ENCODE data around the gene CIDEC.
"Not testable (repeated sequence)": the region's sequence is repeated elsewhere in the genome, so short reads cannot be mapped to it uniquely, and the experiment has no call there.

The CIDEC gene

DNA sequence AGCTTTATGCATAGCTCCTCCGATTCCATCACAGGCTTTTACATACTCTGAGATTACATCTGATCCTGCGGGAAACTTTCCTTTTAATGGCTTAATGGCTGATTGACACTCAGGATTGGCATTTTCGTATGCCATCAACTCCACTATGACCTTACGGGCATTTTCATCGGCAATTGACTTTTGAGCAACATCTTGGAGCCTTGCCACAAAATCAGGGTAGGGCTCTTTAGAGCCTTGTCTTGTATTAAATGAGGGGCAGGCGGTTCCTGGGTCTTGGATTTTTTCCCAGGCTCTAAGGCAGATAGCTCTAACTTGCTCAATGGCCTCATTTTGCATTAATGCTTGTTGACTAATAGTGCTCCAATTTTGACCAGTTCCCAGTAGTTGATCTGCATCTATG is 28.1 kb downstream of the CIDEC start:
- H3K4me3 ChIP-seq (ENCODE audit: low read length); H3K36me3 ChIP-seq (ENCODE audit: insufficient read depth, low read depth, low read length); H3K27me3 ChIP-seq (ENCODE audit: insufficient read depth, low read length); H3K9ac ChIP-seq (ENCODE audit: low read depth, low read length); H3K9me3 ChIP-seq (ENCODE audit: insufficient read depth, low read depth, low read length); H3K27ac ChIP-seq (ENCODE audit: low read length); H3K4me1 ChIP-seq (ENCODE audit: insufficient read depth, low read length): not testable (repeated sequence)

DNA sequence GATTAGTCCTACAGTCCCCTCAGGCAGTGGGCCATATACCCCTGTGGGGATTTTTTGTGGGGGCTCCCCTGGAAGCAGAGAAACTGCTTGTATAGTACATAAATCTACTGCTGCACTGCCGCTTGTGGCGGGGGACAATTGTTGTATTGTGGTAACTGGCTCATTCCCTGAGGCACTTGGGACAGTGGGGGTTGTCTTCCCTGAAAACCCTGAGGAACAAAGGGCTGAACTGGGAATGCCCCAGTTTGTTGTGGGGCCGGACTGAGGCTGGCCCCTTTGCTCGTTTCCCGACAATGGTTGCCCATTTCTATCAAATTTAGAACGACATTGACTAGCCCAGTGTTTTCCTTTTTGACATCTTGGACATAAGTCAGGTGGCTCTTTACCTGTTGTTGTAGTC is 28.7 kb downstream of the CIDEC start:
- H3K4me1 ChIP-seq (ENCODE audit: insufficient read depth, low read length); H3K9me3 ChIP-seq (ENCODE audit: insufficient read depth, low read depth, low read length); H3K27me3 ChIP-seq (ENCODE audit: insufficient read depth, low read length); H3K36me3 ChIP-seq (ENCODE audit: insufficient read depth, low read depth, low read length); H3K27ac ChIP-seq (ENCODE audit: low read length); H3K4me3 ChIP-seq (ENCODE audit: low read length); H3K9ac ChIP-seq (ENCODE audit: low read depth, low read length): not testable (repeated sequence)

DNA sequence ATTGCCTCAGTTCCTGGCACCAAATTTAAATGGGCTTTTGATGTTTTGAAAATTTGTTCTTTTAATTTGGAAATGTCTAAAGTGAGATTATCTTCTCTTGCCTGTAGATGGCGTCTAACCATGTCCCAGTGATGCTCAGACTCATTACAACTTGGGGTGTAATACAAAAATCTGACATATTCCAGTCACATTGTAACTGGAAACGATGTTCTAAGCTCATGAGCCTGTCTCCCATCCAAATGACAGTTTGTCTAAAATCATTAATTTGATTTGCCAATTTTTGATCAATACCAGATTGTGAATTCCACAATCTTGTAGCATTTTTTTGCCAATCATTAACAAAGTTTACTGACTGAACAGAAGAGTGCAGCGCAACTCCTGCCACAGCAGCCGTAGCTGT is 31.2 kb downstream of the CIDEC start:
- H3K36me3 ChIP-seq (ENCODE audit: insufficient read depth, low read depth, low read length); H3K27me3 ChIP-seq (ENCODE audit: insufficient read depth, low read length); H3K9ac ChIP-seq (ENCODE audit: low read depth, low read length); H3K9me3 ChIP-seq (ENCODE audit: insufficient read depth, low read depth, low read length); H3K4me3 ChIP-seq (ENCODE audit: low read length); H3K4me1 ChIP-seq (ENCODE audit: insufficient read depth, low read length); H3K27ac ChIP-seq (ENCODE audit: low read length): not testable (repeated sequence)

- H3K36me3 ChIP-seq (ENCODE audit: insufficient read depth, low read depth, low read length); H3K27ac ChIP-seq (ENCODE audit: low read length); H3K9me3 ChIP-seq (ENCODE audit: insufficient read depth, low read depth, low read length); H3K4me3 ChIP-seq (ENCODE audit: low read length); H3K27me3 ChIP-seq (ENCODE audit: insufficient read depth, low read length); H3K4me1 ChIP-seq (ENCODE audit: insufficient read depth, low read length); H3K9ac ChIP-seq (ENCODE audit: low read depth, low read length): not testable (repeated sequence)
Observed at GRCh38 chr3:9847870-9848269, 32.2 kb downstream of the CIDEC start.

GRCh38 chr3:9846931-9847488 is 33.0 kb downstream of the CIDEC start:
- Histone ChIP-seq H3K27me3 (ENCODE audit: insufficient read depth, low read length) (no peaks in the 10 kb centered on the region), H3K9me3 (ENCODE audit: insufficient read depth, low read depth, low read length) (no peaks in the 10 kb centered on the region), H3K4me3 (ENCODE audit: low read length) (no peak overlapping the region), H3K27ac (ENCODE audit: low read length) (no peak overlapping the region), H3K4me1 (ENCODE audit: insufficient read depth, low read length) (no peaks in the 10 kb centered on the region), H3K36me3 (ENCODE audit: insufficient read depth, low read depth, low read length) (peaks cover under 1% of the 10 kb centered on the region; the same call in 1 of the 2 replicates), H3K9ac (ENCODE audit: low read depth, low read length) (no peak overlapping the region)

DNA sequence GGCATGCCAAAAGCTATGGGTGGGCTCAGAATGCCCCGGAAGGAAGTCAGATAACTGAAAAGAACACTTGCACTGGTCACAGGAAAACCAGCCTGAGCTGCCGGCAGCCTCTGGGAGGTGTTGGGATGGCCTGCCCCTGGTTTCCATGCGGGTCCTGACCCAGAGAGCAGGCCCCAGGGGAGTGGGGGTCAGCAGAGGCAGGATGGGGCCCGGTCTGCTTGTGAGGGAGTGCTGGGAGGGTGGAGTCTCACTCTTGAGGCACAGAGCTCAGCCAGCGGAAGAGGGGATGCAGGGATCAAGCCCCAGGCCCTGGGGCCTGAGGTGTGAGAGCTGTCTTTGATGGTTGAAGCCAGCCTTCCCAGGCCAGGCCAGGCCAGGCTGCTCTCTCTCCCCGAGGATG is 33.8 kb downstream of the CIDEC start:
- no peaks in the 10 kb centered on the region for H3K4me1 ChIP-seq (ENCODE audit: insufficient read depth, low read length)
- H3K9ac ChIP-seq (ENCODE audit: low read depth, low read length): no peak overlapping the region
- no peaks in the 10 kb centered on the region for H3K27me3 ChIP-seq (ENCODE audit: insufficient read depth, low read length)
- no peak overlapping the region for H3K4me3 ChIP-seq (ENCODE audit: low read length)
- H3K9me3 ChIP-seq (ENCODE audit: insufficient read depth, low read depth, low read length): no peaks in the 10 kb centered on the region
- peaks cover 8% of the 10 kb centered on the region for H3K36me3 ChIP-seq (ENCODE audit: insufficient read depth, low read depth, low read length)
- H3K27ac ChIP-seq (ENCODE audit: low read length): no peak overlapping the region

GRCh38 chr3:9843715-9844438 is 36.2 kb downstream of the CIDEC start, which contains the start of gene RPUSD3:
Gene RPUSD3, minus strand, starts transcription at chr3:9844008. Its CDS starts 18 bp downstream, at chr3:9843990.
- H3K27me3 ChIP-seq (ENCODE audit: insufficient read depth, low read length): no peaks in the 10 kb centered on the region
- H3K4me3 ChIP-seq (ENCODE audit: low read length): peak within 1 kb of the TSS; percentile 98
- peak within 1 kb of the TSS; percentile 93; the same call in 1 of the 2 replicates for H3K9ac ChIP-seq (ENCODE audit: low read depth, low read length)
- peak within 1 kb of the TSS; percentile 30 for H3K27ac ChIP-seq (ENCODE audit: low read length)
- no peaks in the 10 kb centered on the region for H3K4me1 ChIP-seq (ENCODE audit: insufficient read depth, low read length)
- peaks cover 26% of the 10 kb centered on the region for H3K36me3 ChIP-seq (ENCODE audit: insufficient read depth, low read depth, low read length)
- H3K9me3 ChIP-seq (ENCODE audit: insufficient read depth, low read depth, low read length): no peaks in the 10 kb centered on the region

GRCh38 chr3:9841015-9841414 is 39.0 kb downstream of the CIDEC start:
- no peaks in the 10 kb centered on the region for H3K27me3 ChIP-seq (ENCODE audit: insufficient read depth, low read length)
- no peak overlapping the region for H3K4me3 ChIP-seq (ENCODE audit: low read length)
- H3K27ac ChIP-seq (ENCODE audit: low read length): no peak overlapping the region
- no peaks in the 10 kb centered on the region for H3K4me1 ChIP-seq (ENCODE audit: insufficient read depth, low read length)
- H3K9me3 ChIP-seq (ENCODE audit: insufficient read depth, low read depth, low read length): no peaks in the 10 kb centered on the region
- H3K36me3 ChIP-seq (ENCODE audit: insufficient read depth, low read depth, low read length): peaks cover 37% of the 10 kb centered on the region
- H3K9ac ChIP-seq (ENCODE audit: low read depth, low read length): no peak overlapping the region

GRCh38 chr3:9838856-9839255 is 41.2 kb downstream of the CIDEC start:
- peaks cover 37% of the 10 kb centered on the region for H3K36me3 ChIP-seq (ENCODE audit: insufficient read depth, low read depth, low read length)
- H3K9ac ChIP-seq (ENCODE audit: low read depth, low read length): no peak overlapping the region
- H3K4me3 ChIP-seq (ENCODE audit: low read length): no peak overlapping the region

GRCh38 chr3:9837701-9838582 is 42.1 kb downstream of the CIDEC start:
- no peak overlapping the region for H3K9ac ChIP-seq (ENCODE audit: low read depth, low read length)
- no peaks in the 10 kb centered on the region for H3K9me3 ChIP-seq (ENCODE audit: insufficient read depth, low read depth, low read length)
- H3K27ac ChIP-seq (ENCODE audit: low read length): no peak overlapping the region
- no peak overlapping the region for H3K4me3 ChIP-seq (ENCODE audit: low read length)
- H3K36me3 ChIP-seq (ENCODE audit: insufficient read depth, low read depth, low read length): peaks cover 37% of the 10 kb centered on the region
- no peaks in the 10 kb centered on the region for H3K4me1 ChIP-seq (ENCODE audit: insufficient read depth, low read length)
- no peaks in the 10 kb centered on the region for H3K27me3 ChIP-seq (ENCODE audit: insufficient read depth, low read length)

More at GRCh38 chr3:9838856-9839255, 41.2 kb downstream of the CIDEC start:
- no peaks in the 10 kb centered on the region for H3K9me3 ChIP-seq (ENCODE audit: insufficient read depth, low read depth, low read length)
- H3K4me1 ChIP-seq (ENCODE audit: insufficient read depth, low read length): no peaks in the 10 kb centered on the region
- H3K27ac ChIP-seq (ENCODE audit: low read length): no peak overlapping the region
- no peaks in the 10 kb centered on the region for H3K27me3 ChIP-seq (ENCODE audit: insufficient read depth, low read length)

DNA sequence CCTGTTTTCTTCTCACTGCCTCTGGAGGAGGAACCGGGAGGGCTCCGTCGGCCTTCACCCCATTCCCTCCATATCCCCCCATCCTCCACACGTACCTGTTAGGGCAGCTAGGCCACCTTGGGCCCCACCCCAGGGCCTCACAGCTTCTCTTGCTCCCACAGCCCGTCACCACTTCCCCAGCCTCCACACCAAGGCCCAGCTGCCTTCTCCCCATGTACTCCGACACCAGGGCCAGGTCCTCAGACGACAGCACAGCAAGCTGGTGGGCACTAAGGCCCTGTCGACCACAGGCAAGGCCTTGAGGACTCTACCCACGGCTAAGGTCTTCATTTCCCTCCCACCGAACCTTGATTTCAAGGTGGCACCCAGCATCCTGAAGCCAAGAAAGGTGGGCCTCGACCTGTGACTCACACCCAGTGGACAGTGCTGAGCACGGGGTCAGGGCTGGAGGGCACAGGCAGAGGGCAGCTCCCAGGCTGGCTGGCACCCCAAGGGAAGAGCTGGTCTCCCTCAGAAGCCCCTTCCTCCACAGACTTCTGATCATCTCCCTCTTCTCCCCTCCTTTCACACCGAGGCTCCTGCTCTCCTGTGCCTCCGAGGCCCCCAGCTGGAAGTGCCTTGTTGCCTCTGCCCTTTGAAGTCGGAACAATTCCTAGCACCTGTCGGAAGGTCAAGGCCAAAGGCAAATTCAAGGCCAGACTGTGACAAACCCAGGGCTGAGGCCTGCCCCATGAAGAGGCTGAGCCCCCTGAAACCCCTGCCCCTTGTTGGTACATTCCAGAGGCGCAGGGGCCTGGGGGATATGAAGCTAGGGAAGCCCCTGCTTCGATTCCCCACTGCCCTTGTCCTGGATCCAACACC is 45.3 kb downstream of the CIDEC start:
- H3K36me3 ChIP-seq (ENCODE audit: insufficient read depth, low read depth, low read length): peaks cover 16% of the 10 kb centered on the region; the same call in 1 of the 2 replicates
- no peaks in the 10 kb centered on the region for H3K27me3 ChIP-seq (ENCODE audit: insufficient read depth, low read length)
- H3K27ac ChIP-seq (ENCODE audit: low read length): no peak overlapping the region
- H3K4me1 ChIP-seq (ENCODE audit: insufficient read depth, low read length): no peaks in the 10 kb centered on the region
- no peak overlapping the region for H3K9ac ChIP-seq (ENCODE audit: low read depth, low read length)
- H3K9me3 ChIP-seq (ENCODE audit: insufficient read depth, low read depth, low read length): no peaks in the 10 kb centered on the region
- H3K4me3 ChIP-seq (ENCODE audit: low read length): no peak overlapping the region
